ENCODE results near the gene ANKRD33. TPM values are rescaled to one million over a fixed set of nuclear protein-coding genes. Genes with fewer than 3 reads are reported as not detected.
A peak's percentile ranks its signal among the peaks of the same experiment; 100 is the strongest.

The ANKRD33 gene
- total and polyA plus RNA-seq, 5 donors from 2014 or later: not detected

- Histone ChIP-seq H3K4me1 (ENCODE audit: control insufficient read depth, insufficient read depth, low read length, poor library complexity, severe bottlenecking) (peaks cover 13% of the 10 kb centered on the region), H3K27me3 (ENCODE audit: control insufficient read depth, insufficient read depth, low read length) (no peaks in the 10 kb centered on the region), H3K9me3 (ENCODE audit: control insufficient read depth in 2 of 2, low read length in 2 of 2) (no peaks in the 10 kb centered on the region), H3K36me3 (ENCODE audit: control insufficient read depth, insufficient read depth, low read length) (no peaks in the 10 kb centered on the region), H3K4me3 (ENCODE audit: low read depth, low read length) (no peak overlapping the region), H3K27ac (ENCODE audit: insufficient read depth, low read length, poor library complexity, severe bottlenecking) (no peak overlapping the region)
- Mint-ChIP-seq H3K4me3 (no peak overlapping the region), H3K9me3 (no peaks in the 10 kb centered on the region), H3K27me3 (peaks cover 56% of the 10 kb centered on the region), H3K27ac (no peak overlapping the region), H3K36me3 (no peaks in the 10 kb centered on the region), H3K4me1 (peaks cover 0 to 12% (median 0%) of the 10 kb centered on the region in 4 donors)
- DNase-seq: no peak
- ATAC-seq (ENCODE audit: low read depth in 2 of 2): no peak
These were observed 36.3 kb upstream of the ANKRD33 start for GRCh38 chr12:51851413-51852124.

- Histone ChIP-seq H3K27ac (ENCODE audit: insufficient read depth, low read length, poor library complexity, severe bottlenecking) (no peak overlapping the region), H3K27me3 (ENCODE audit: control insufficient read depth, insufficient read depth, low read length) (no peaks in the 10 kb centered on the region), H3K4me1 (ENCODE audit: control insufficient read depth, insufficient read depth, low read length, poor library complexity, severe bottlenecking) (peaks cover 8% of the 10 kb centered on the region), H3K36me3 (ENCODE audit: control insufficient read depth, insufficient read depth, low read length) (no peaks in the 10 kb centered on the region), H3K4me3 (ENCODE audit: low read depth, low read length) (no peak overlapping the region), H3K9me3 (ENCODE audit: control insufficient read depth in 2 of 2, low read length in 2 of 2) (no peaks in the 10 kb centered on the region)
- DNase-seq (no peak), ATAC-seq (ENCODE audit: low read depth in 2 of 2) (no peak)
- Mint-ChIP-seq H3K27ac (no peak overlapping the region), H3K9me3 (no peaks in the 10 kb centered on the region), H3K4me3 (peak overlapping the region in 1 of 4 donors; percentile 73), H3K27me3 (peaks cover 51% of the 10 kb centered on the region), H3K36me3 (no peaks in the 10 kb centered on the region), H3K4me1 (peaks cover 0 to 9% (median 0%) of the 10 kb centered on the region in 4 donors)
These were observed 35.3 kb upstream of the ANKRD33 start for GRCh38 chr12:51852404-51853137.

DNA sequence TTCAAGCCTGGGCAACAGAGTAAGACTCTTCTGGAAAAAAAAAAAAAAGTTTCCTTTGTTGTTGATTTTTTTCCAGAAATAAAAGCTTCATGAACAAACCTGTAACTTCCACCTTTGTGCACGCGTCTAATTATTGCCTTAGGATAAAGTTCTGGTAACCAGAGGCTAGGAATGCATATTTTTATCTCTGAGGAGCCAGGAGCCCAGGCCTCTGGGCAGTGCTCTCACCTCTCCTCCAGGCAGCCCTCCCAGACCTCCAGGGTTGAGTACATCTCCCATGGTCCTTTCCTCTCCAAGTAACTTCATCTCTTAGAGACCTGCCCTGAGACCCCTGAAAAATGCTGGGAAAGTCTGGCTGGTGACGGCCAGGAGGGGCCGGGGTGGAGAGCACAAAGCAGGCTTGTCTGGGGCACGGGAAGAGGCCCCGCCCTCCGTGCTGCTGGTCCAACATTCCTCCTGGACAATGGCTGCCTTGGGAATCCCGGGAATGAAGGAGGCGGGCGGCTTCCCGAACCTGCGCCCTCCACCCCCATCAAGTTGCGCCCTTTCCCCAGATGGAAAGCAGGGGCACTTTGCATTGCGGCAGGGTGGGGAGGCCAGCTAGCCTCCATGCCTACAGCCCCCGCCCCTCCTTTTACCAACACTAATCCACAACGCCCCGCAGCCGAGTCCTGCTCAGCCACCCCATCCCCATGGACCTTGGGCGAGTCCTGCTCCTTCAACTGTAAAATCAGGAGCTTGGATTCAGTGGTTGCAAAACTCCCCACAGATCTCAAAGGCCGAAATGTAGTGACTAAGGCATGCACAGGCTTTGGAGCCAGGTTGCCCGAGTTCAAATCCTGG, 32.1 kb upstream of the ANKRD33 start:
- Mint-ChIP-seq H3K4me3 (no peak overlapping the region), H3K9me3 (no peaks in the 10 kb centered on the region), H3K27me3 (peaks cover 47% of the 10 kb centered on the region), H3K36me3 (no peaks in the 10 kb centered on the region), H3K4me1 (peaks cover 0 to 6% (median 0%) of the 10 kb centered on the region in 4 donors), H3K27ac (no peak overlapping the region)
- Histone ChIP-seq H3K9me3 (ENCODE audit: control insufficient read depth in 2 of 2, low read length in 2 of 2) (no peaks in the 10 kb centered on the region), H3K27me3 (ENCODE audit: control insufficient read depth, insufficient read depth, low read length) (no peaks in the 10 kb centered on the region), H3K4me3 (ENCODE audit: low read depth, low read length) (no peak overlapping the region), H3K27ac (ENCODE audit: insufficient read depth, low read length, poor library complexity, severe bottlenecking) (no peak overlapping the region), H3K36me3 (ENCODE audit: control insufficient read depth, insufficient read depth, low read length) (no peaks in the 10 kb centered on the region), H3K4me1 (ENCODE audit: control insufficient read depth, insufficient read depth, low read length, poor library complexity, severe bottlenecking) (no peaks in the 10 kb centered on the region)
- ATAC-seq (ENCODE audit: low read depth in 2 of 2): no peak
- no peak for DNase-seq

DNA sequence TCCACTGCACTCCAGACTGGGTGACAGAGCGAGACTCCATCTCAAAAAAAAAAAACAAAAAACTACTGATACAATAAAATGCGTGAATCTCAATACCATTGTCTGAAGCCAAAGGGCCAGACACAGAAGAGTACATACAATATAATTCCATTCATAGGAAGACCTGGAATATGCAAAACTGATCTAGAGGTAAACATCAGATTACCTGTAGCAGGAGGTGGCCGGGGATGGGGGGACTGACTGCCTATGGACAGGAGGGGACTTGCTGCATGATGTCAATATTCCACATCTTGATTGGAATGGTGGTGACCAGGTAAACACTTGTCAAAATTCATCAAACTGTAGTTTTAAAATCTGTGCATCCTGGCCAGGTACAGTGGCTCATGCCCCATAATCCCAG, 26.9 kb upstream of the ANKRD33 start:
- DNase-seq (no peak), ATAC-seq (ENCODE audit: low read depth in 2 of 2) (no peak)
- H3K27ac ChIP-seq (ENCODE audit: insufficient read depth, low read length, poor library complexity, severe bottlenecking): no peak overlapping the region
- Mint-ChIP-seq H3K27me3 (peaks cover 52% of the 10 kb centered on the region), H3K4me3 (no peak overlapping the region), H3K9me3 (no peaks in the 10 kb centered on the region), H3K27ac (no peak overlapping the region), H3K36me3 (no peaks in the 10 kb centered on the region), H3K4me1 (peaks cover 0 to 10% (median 2%) of the 10 kb centered on the region in 4 donors)
- peaks cover 11% of the 10 kb centered on the region for H3K27me3 ChIP-seq (ENCODE audit: control insufficient read depth, insufficient read depth, low read length)
- no peaks in the 10 kb centered on the region for H3K9me3 ChIP-seq (ENCODE audit: control insufficient read depth in 2 of 2, low read length in 2 of 2)
- peaks cover 6% of the 10 kb centered on the region for H3K4me1 ChIP-seq (ENCODE audit: control insufficient read depth, insufficient read depth, low read length, poor library complexity, severe bottlenecking)
- H3K4me3 ChIP-seq (ENCODE audit: low read depth, low read length): no peak overlapping the region
- H3K36me3 ChIP-seq (ENCODE audit: control insufficient read depth, insufficient read depth, low read length): no peaks in the 10 kb centered on the region

GRCh38 chr12:51862947-51863346, 25.0 kb upstream of the ANKRD33 start:
- Histone ChIP-seq H3K27ac (ENCODE audit: insufficient read depth, low read length, poor library complexity, severe bottlenecking) (no peak overlapping the region), H3K4me1 (ENCODE audit: control insufficient read depth, insufficient read depth, low read length, poor library complexity, severe bottlenecking) (peaks cover 6% of the 10 kb centered on the region), H3K27me3 (ENCODE audit: control insufficient read depth, insufficient read depth, low read length) (peaks cover 13% of the 10 kb centered on the region), H3K9me3 (ENCODE audit: control insufficient read depth in 2 of 2, low read length in 2 of 2) (no peaks in the 10 kb centered on the region), H3K36me3 (ENCODE audit: control insufficient read depth, insufficient read depth, low read length) (no peaks in the 10 kb centered on the region), H3K4me3 (ENCODE audit: low read depth, low read length) (no peak overlapping the region)
- no peak overlapping the region for H3K27ac Mint-ChIP-seq
- no peaks in the 10 kb centered on the region for H3K36me3 Mint-ChIP-seq
- H3K4me3 Mint-ChIP-seq: peak overlapping the region in 1 of 4 donors; percentile 22
- ATAC-seq (ENCODE audit: low read depth in 2 of 2) (no peak), DNase-seq (no peak)
- peaks cover 0 to 11% (median 3%) of the 10 kb centered on the region in 4 donors for H3K4me1 Mint-ChIP-seq
- peaks cover 61% of the 10 kb centered on the region for H3K27me3 Mint-ChIP-seq
- peaks cover 0 to 2% (median 0%) of the 10 kb centered on the region in 7 donors for H3K9me3 Mint-ChIP-seq

GRCh38 chr12:51863363-51863932, 24.5 kb upstream of the ANKRD33 start:
- Histone ChIP-seq H3K27ac (ENCODE audit: insufficient read depth, low read length, poor library complexity, severe bottlenecking) (no peak overlapping the region), H3K4me3 (ENCODE audit: low read depth, low read length) (no peak overlapping the region), H3K27me3 (ENCODE audit: control insufficient read depth, insufficient read depth, low read length) (peaks cover 13% of the 10 kb centered on the region), H3K9me3 (ENCODE audit: control insufficient read depth in 2 of 2, low read length in 2 of 2) (no peaks in the 10 kb centered on the region), H3K4me1 (ENCODE audit: control insufficient read depth, insufficient read depth, low read length, poor library complexity, severe bottlenecking) (peaks cover 6% of the 10 kb centered on the region), H3K36me3 (ENCODE audit: control insufficient read depth, insufficient read depth, low read length) (no peaks in the 10 kb centered on the region)
- DNase-seq (no peak), ATAC-seq (ENCODE audit: low read depth in 2 of 2) (no peak)
- Mint-ChIP-seq H3K4me3 (no peak overlapping the region), H3K4me1 (peaks cover 0 to 15% (median 4%) of the 10 kb centered on the region in 4 donors), H3K27ac (no peak overlapping the region), H3K27me3 (peaks cover 66% of the 10 kb centered on the region), H3K9me3 (peaks cover 0 to 2% (median 0%) of the 10 kb centered on the region in 7 donors), H3K36me3 (no peaks in the 10 kb centered on the region)
